LNCAP (cell line): ENCODE measurements around the gene TBX1.

Experiments
- TF ChIP-seq, protein P1 (sequence below): fragments of 450-650 bp; IDR thresholded peaks from 2 replicates; pipeline ENCODE4 v1.5.1; 2017; ENCODE audit warnings: mild to moderate bottlenecking

The TBX1 gene

DNA sequence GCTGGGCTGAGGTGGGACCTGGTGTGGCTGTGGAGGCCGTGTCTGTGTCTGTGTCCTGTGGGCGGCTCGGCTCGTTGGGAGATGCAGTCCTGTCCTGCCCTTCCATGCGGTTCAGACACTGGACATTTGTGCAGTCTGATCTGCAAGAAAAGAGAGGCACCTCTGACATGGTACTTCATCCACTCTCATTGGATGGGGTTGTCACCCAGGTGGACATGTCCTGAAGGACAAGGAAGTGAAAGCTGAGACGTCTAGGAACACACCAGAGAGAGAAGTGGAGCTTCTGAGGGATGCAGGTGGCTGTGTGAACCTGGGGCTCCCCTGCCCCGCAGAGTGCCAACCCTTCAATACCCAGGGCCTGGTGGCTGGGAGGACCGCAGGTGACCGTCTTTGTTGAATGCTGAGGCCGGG is 18.4 kb downstream of the TBX1 start:
- TF ChIP-seq, protein P1, sequence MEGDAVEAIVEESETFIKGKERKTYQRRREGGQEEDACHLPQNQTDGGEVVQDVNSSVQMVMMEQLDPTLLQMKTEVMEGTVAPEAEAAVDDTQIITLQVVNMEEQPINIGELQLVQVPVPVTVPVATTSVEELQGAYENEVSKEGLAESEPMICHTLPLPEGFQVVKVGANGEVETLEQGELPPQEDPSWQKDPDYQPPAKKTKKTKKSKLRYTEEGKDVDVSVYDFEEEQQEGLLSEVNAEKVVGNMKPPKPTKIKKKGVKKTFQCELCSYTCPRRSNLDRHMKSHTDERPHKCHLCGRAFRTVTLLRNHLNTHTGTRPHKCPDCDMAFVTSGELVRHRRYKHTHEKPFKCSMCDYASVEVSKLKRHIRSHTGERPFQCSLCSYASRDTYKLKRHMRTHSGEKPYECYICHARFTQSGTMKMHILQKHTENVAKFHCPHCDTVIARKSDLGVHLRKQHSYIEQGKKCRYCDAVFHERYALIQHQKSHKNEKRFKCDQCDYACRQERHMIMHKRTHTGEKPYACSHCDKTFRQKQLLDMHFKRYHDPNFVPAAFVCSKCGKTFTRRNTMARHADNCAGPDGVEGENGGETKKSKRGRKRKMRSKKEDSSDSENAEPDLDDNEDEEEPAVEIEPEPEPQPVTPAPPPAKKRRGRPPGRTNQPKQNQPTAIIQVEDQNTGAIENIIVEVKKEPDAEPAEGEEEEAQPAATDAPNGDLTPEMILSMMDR = no peak

DNA sequence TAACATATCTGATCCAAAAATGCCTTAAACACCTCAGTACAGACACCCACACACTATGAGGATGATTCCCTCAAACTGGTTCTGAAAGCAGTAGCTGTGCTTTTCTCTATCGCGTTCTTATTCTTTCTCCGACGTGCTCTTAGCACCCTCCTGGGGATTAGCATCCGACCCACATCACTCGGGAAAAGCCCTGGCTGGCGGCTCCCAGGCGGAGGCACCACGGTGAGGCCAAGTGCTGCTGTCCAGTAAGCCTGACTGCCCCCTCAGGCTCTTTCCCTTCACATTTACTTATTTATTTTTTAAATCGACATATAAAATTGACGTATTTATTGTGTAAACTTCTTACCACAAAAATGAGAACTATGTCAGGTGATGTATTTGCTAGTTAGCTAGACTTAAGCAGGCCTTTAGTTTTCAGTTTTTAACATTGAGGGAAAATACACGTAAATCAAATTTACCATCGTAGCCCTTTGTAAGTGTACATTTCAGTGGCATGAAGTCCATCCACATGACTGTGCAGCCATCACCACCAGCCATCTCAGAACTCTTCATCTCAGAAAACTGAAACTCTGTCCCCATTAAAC is 19.2 kb downstream of the TBX1 start:
- TF ChIP-seq, protein P1 = no peak

DNA sequence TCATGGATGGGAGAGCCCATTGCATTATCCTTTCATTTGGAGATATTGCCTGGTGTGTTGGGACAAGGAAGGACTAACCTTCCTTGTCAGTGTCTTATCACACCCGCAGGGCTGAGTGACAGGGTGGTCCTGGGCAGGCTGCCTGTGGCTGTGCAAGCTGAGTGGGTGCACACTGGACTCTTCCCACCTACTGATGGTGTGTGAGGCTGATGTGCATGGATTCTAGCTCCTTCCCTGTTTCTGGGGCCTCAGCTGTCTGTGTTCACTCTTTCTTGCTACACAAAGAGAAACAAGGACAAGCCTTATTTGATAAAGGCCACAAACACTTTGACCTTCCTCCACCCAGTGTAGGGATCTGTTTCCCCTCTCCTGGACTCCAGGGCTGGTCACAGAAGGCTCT is 22.0 kb downstream of the TBX1 start:
- TF ChIP-seq, protein P1 = no peak

DNA sequence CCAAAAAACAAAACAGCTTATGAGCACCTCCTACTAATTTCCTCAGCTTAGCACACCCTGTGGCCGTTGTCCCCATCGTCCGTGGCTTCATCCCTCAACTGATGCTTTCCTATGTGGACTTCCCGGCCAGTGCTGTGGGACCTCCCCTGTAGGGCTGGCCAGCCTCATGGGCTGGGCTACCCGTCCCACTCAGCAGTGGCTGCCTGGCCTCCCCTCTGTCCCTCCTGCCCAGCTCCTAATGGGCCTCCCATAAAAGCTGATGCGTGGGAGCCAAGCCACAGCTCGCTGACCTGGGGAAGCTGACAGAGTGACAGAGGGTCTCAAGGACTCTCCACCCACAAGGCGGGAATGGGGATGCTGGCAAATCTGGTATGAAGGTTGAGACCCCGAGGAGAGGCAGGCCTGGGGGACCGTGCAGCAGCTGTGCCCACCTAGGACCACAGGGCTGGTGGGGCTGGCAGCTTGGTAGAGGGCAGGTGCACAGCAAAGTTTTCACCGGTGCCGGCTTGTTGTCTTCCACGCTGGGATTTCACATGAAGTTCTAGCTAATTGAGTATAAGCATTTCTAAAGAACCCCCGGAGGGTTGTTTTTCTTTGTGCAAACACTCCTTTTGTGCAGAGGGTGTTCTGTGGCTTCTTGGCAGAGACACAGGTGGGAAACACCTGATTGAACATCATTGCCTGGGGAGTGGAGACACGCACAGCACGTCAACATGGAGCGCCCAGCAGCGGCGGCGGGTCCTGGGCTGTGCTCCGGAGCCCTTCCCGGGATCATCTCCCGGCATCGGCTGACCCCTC is 23.2 kb downstream of the TBX1 start:
- TF ChIP-seq, protein P1 = no peak

DNA sequence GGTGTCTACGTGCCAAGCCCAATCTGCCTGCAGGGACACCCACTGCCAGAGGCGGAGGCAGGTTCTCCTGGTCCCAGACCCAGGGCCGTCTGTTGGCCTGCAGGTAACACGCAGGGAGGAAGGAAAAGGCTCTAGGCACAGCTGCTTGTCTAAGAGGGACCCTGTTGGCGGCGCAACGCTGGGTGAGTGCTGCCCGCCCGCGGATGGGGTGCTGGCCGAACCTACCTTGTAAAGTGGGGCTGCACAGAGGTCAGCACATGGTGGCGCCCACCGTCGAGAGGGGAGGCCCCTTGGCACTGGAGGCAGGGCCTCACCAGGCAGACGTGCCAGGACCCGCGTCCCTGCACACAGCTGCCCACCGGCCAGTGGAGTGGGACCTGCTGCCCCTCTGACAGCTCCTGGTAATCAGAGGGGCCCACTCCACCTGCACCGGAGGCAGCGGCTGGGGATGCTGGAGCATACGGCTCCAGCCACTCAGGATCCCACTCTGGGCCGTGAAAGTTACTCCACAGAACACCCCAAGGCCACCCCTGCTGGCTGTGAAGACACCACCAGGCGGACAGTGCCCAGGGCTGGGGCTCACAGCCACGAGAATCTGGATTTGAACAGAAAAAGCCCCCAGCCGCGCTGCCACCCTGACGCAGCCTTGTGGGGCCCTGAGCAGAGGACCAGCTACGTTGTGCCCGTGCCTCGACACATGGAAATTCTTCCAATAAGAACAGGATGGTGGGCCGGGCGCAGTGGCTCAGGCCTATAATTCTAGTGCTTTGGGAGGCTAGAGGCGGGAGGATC is 24.0 kb downstream of the TBX1 start:
- TF ChIP-seq, protein P1 = no peak

DNA sequence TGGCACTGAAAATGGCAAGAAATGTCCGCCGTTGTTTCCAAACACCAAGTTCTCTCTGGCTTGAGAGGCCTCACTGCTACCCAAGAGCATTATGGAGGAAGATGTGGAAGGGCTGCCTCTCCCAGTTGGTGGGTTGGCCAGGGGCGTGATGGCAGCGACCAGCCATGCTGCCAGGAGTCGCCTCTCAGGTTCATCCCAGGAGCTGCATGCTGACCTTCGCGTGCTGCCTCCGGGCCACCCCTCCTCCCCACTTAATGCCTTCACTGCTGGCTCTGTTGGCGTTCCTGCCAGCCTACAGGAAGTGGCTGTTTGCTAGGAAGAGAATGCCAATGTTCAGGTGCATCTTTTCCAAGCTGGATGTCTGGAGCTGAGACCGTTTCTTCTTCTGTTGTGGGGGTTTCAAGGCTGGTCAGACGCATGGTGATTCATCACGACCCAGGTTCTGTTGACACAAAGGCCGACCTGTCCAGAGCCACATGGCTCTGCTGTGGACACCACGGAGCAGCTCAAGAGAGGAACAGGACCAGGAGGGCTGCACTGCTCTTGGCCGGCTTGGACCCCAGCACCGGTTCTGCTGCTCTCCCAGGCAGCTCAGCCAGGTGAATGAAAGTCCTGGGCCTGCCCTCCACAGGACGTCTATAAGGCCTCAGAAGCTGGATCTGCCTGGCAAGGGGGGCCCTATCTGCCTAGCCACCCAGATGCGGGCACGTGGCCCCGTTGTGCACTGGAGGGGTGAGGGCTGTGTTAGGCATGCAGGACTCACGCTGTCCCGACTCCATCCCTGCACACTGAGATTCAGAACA is 25.1 kb downstream of the TBX1 start:
- TF ChIP-seq, protein P1 = no peak

DNA sequence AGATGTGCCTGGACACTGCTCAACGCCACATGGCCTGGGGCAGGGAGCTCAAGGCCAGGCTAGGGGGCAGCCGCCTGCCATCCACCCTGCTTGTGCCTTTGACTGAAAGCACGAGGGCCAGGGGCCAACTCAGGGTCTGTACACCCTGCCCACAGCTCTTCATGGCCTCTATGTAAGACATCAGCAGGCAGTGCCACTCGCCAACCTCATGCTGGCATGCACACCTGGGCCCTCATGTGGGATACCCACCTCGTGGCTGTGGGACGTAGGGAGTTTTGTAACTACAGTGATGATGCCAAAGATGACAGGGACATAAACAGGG is 25.6 kb downstream of the TBX1 start:
- TF ChIP-seq, protein P1 = no peak
